Ureter (tissue), 1 donor: ENCODE results near the gene MYEOV. TPM values are rescaled to one million over a fixed set of nuclear protein-coding genes. Genes with fewer than 3 reads are reported as not detected.

Source experiments
- DNase-seq: peaks from one replicate; pipeline ENCODE4 v3.0.0-alpha.2; 2020; ENCODE audit warnings: low spot score
- total RNA-seq: library from RNA; stranded (reverse); gene quantifications from one replicate; pipeline ENCODE4 v1.2.4, GENCODE V29; 2023
- donor health status: DM: yes; HTN: yes; CAD: no.

Gene MYEOV
- not detected for total RNA-seq

GRCh38 chr11:69293819-69294505 lies at the start of gene MYEOV:
TSS of gene MYEOV (plus strand) at chr11:69294155. CDS start at chr11:69295355, 1,200 bp downstream.
- DNase-seq = no peak

GRCh38 chr11:69244266-69244665 lies 49.7 kb upstream of the MYEOV start:
- DNase-seq = peak; percentile 14

GRCh38 chr11:69245041-69245440 lies 48.9 kb upstream of the MYEOV start:
- peak; percentile 17 for DNase-seq

GRCh38 chr11:69245491-69246345 lies 48.2 kb upstream of the MYEOV start:
- DNase-seq = peak; percentile 24

- no peak for DNase-seq
Observed at GRCh38 chr11:69249311-69250185, 44.4 kb upstream of the MYEOV start.

GRCh38 chr11:69250186-69251056 lies 43.5 kb upstream of the MYEOV start:
- no peak for DNase-seq

GRCh38 chr11:69251057-69251393 lies 42.9 kb upstream of the MYEOV start:
- no peak for DNase-seq

GRCh38 chr11:69251639-69252489 lies 42.1 kb upstream of the MYEOV start:
- DNase-seq = no peak

- no peak for DNase-seq
Observed at GRCh38 chr11:69252490-69252837, 41.5 kb upstream of the MYEOV start.

- no peak for DNase-seq
Observed at GRCh38 chr11:69253028-69253427, 40.9 kb upstream of the MYEOV start.

- DNase-seq = no peak
Observed at GRCh38 chr11:69257134-69257533, 36.8 kb upstream of the MYEOV start.

- DNase-seq = no peak
Observed at GRCh38 chr11:69257838-69258658, 35.9 kb upstream of the MYEOV start.

- no peak for DNase-seq
Observed at GRCh38 chr11:69259096-69259495, 34.9 kb upstream of the MYEOV start.

- no peak for DNase-seq
Observed at GRCh38 chr11:69260622-69261021, 33.3 kb upstream of the MYEOV start.

GRCh38 chr11:69261116-69261515 lies 32.8 kb upstream of the MYEOV start:
- no peak for DNase-seq

- no peak for DNase-seq
Observed at GRCh38 chr11:69262918-69263735, 30.8 kb upstream of the MYEOV start.

- DNase-seq = no peak
Observed at GRCh38 chr11:69263736-69264052, 30.3 kb upstream of the MYEOV start.

GRCh38 chr11:69264486-69264885 lies 29.5 kb upstream of the MYEOV start:
- no peak for DNase-seq

- DNase-seq = no peak
Observed at GRCh38 chr11:69265210-69265609, 28.7 kb upstream of the MYEOV start.
